Neural progenitor cell (in vitro differentiated cells): ENCODE results near the gene RERE.

Source experiments
- CTCF ChIP-seq: fragments of 200-600 bp; sonication (generic); IDR thresholded peaks from 2 replicates; pipeline ENCODE4 v1.5.1; 2017; ENCODE audit warnings: antibody characterized with exemption, mild to moderate bottlenecking
- EZH2 ChIP-seq: fragments of 200-600 bp; sonication (generic); IDR thresholded peaks from 2 replicates; pipeline ENCODE4 v1.6.1; 2017; ENCODE audit warnings: antibody characterized with exemption, mild to moderate bottlenecking, moderate library complexity
- EZH2phosphoT487 ChIP-seq: fragments of 200-600 bp; sonication (generic); IDR thresholded peaks from 2 replicates; pipeline ENCODE4 v1.6.1; 2017; ENCODE audit warnings: antibody characterized with exemption

GRCh38 chr1:8533907-8534306 lies 283.5 kb downstream of the RERE start:
- TF ChIP-seq CTCF (no peak), EZH2 (no peak), EZH2phosphoT487 (no peak)
